ENCODE data around the gene C10orf90.

Gene C10orf90

GRCh38 chr10:126455036-126455765 lies 215.3 kb downstream of the C10orf90 start:
- Mint-ChIP-seq H3K27me3 (no peaks in the 10 kb centered on the region), H3K36me3 (no peaks in the 10 kb centered on the region), H3K4me1 (ENCODE audit: low read depth) (no peaks in the 10 kb centered on the region), H3K9me3 (ENCODE audit: low read depth) (no peaks in the 10 kb centered on the region), H3K27ac (no peak overlapping the region), H3K4me3 (no peak overlapping the region)

GRCh38 chr10:126454045-126454751 lies 216.3 kb downstream of the C10orf90 start:
- Mint-ChIP-seq H3K27me3 (no peaks in the 10 kb centered on the region), H3K27ac (no peak overlapping the region), H3K4me3 (no peak overlapping the region), H3K9me3 (ENCODE audit: low read depth) (no peaks in the 10 kb centered on the region), H3K4me1 (ENCODE audit: low read depth) (no peaks in the 10 kb centered on the region), H3K36me3 (no peaks in the 10 kb centered on the region)

- H3K27ac Mint-ChIP-seq: no peak overlapping the region
- H3K4me3 Mint-ChIP-seq: no peak overlapping the region
- H3K27me3 Mint-ChIP-seq: no peaks in the 10 kb centered on the region
- H3K36me3 Mint-ChIP-seq: no peaks in the 10 kb centered on the region
- H3K9me3 Mint-ChIP-seq (ENCODE audit: low read depth): no peaks in the 10 kb centered on the region
- no peaks in the 10 kb centered on the region for H3K4me1 Mint-ChIP-seq (ENCODE audit: low read depth)
Observed at GRCh38 chr10:126452245-126452644, 218.2 kb downstream of the C10orf90 start.

GRCh38 chr10:126448091-126448490 lies 222.4 kb downstream of the C10orf90 start:
- H3K9me3 Mint-ChIP-seq (ENCODE audit: low read depth): peaks cover 3% of the 10 kb centered on the region
- no peak overlapping the region for H3K27ac Mint-ChIP-seq
- H3K27me3 Mint-ChIP-seq: no peaks in the 10 kb centered on the region
- no peaks in the 10 kb centered on the region for H3K4me1 Mint-ChIP-seq (ENCODE audit: low read depth)
- no peak overlapping the region for H3K4me3 Mint-ChIP-seq
- H3K36me3 Mint-ChIP-seq: no peaks in the 10 kb centered on the region

GRCh38 chr10:126439942-126440341 lies 230.6 kb downstream of the C10orf90 start:
- peaks cover 3% of the 10 kb centered on the region for H3K27me3 Mint-ChIP-seq

GRCh38 chr10:126438407-126438783 lies 232.1 kb downstream of the C10orf90 start:
- Mint-ChIP-seq H3K4me1 (ENCODE audit: low read depth) (no peaks in the 10 kb centered on the region), H3K27me3 (peaks cover 3% of the 10 kb centered on the region), H3K36me3 (no peaks in the 10 kb centered on the region), H3K9me3 (ENCODE audit: low read depth) (peaks cover 7% of the 10 kb centered on the region), H3K4me3 (no peak overlapping the region), H3K27ac (no peak overlapping the region)

More at GRCh38 chr10:126439942-126440341, 230.6 kb downstream of the C10orf90 start:
- Mint-ChIP-seq H3K36me3 (no peaks in the 10 kb centered on the region), H3K4me3 (no peak overlapping the region), H3K4me1 (ENCODE audit: low read depth) (no peaks in the 10 kb centered on the region), H3K27ac (no peak overlapping the region), H3K9me3 (ENCODE audit: low read depth) (peaks cover 4% of the 10 kb centered on the region)

GRCh38 chr10:126437635-126438406 lies 232.7 kb downstream of the C10orf90 start:
- H3K27ac Mint-ChIP-seq: no peak overlapping the region
- no peak overlapping the region for H3K4me3 Mint-ChIP-seq
- H3K4me1 Mint-ChIP-seq (ENCODE audit: low read depth): no peaks in the 10 kb centered on the region
- H3K27me3 Mint-ChIP-seq: peaks cover 3% of the 10 kb centered on the region
- H3K36me3 Mint-ChIP-seq: no peaks in the 10 kb centered on the region
- H3K9me3 Mint-ChIP-seq (ENCODE audit: low read depth): peaks cover 2% of the 10 kb centered on the region

- Mint-ChIP-seq H3K4me3 (no peak overlapping the region), H3K9me3 (ENCODE audit: low read depth) (peaks cover 2% of the 10 kb centered on the region), H3K36me3 (no peaks in the 10 kb centered on the region), H3K4me1 (ENCODE audit: low read depth) (no peaks in the 10 kb centered on the region), H3K27me3 (peaks cover 3% of the 10 kb centered on the region), H3K27ac (no peak overlapping the region)
Observed at GRCh38 chr10:126434235-126434634, 236.3 kb downstream of the C10orf90 start.

GRCh38 chr10:126433351-126433750 lies 237.1 kb downstream of the C10orf90 start:
- peaks cover 3% of the 10 kb centered on the region for H3K27me3 Mint-ChIP-seq
- no peaks in the 10 kb centered on the region for H3K36me3 Mint-ChIP-seq
- no peak overlapping the region for H3K4me3 Mint-ChIP-seq
- peaks cover 2% of the 10 kb centered on the region for H3K9me3 Mint-ChIP-seq (ENCODE audit: low read depth)
- no peak overlapping the region for H3K27ac Mint-ChIP-seq
- no peaks in the 10 kb centered on the region for H3K4me1 Mint-ChIP-seq (ENCODE audit: low read depth)

- no peak overlapping the region for H3K4me3 Mint-ChIP-seq
- H3K36me3 Mint-ChIP-seq: no peaks in the 10 kb centered on the region
- H3K9me3 Mint-ChIP-seq (ENCODE audit: low read depth): peaks cover 2% of the 10 kb centered on the region
- H3K27me3 Mint-ChIP-seq: no peaks in the 10 kb centered on the region
- no peak overlapping the region for H3K27ac Mint-ChIP-seq
- H3K4me1 Mint-ChIP-seq (ENCODE audit: low read depth): no peaks in the 10 kb centered on the region
Observed at GRCh38 chr10:126432507-126432906, 238.0 kb downstream of the C10orf90 start.

GRCh38 chr10:126431816-126432215 lies 238.7 kb downstream of the C10orf90 start:
- Mint-ChIP-seq H3K4me1 (ENCODE audit: low read depth) (no peaks in the 10 kb centered on the region), H3K4me3 (no peak overlapping the region), H3K36me3 (no peaks in the 10 kb centered on the region), H3K27ac (no peak overlapping the region), H3K9me3 (ENCODE audit: low read depth) (peaks cover 2% of the 10 kb centered on the region), H3K27me3 (no peaks in the 10 kb centered on the region)

- no peak overlapping the region for H3K27ac Mint-ChIP-seq
Observed at GRCh38 chr10:126430512-126430911, 240.0 kb downstream of the C10orf90 start.

GRCh38 chr10:126429275-126429674 lies 241.2 kb downstream of the C10orf90 start:
- H3K9me3 Mint-ChIP-seq (ENCODE audit: low read depth): peaks cover 2% of the 10 kb centered on the region
- no peaks in the 10 kb centered on the region for H3K36me3 Mint-ChIP-seq
- peaks cover 2% of the 10 kb centered on the region for H3K4me1 Mint-ChIP-seq (ENCODE audit: low read depth)
- H3K4me3 Mint-ChIP-seq: no peak overlapping the region
- no peak overlapping the region for H3K27ac Mint-ChIP-seq
- peaks cover 2% of the 10 kb centered on the region for H3K27me3 Mint-ChIP-seq

More at GRCh38 chr10:126430512-126430911, 240.0 kb downstream of the C10orf90 start:
- H3K4me3 Mint-ChIP-seq: no peak overlapping the region
- H3K27me3 Mint-ChIP-seq: peaks cover 2% of the 10 kb centered on the region
- H3K4me1 Mint-ChIP-seq (ENCODE audit: low read depth): peaks cover 2% of the 10 kb centered on the region
- H3K9me3 Mint-ChIP-seq (ENCODE audit: low read depth): peaks cover 2% of the 10 kb centered on the region
- no peaks in the 10 kb centered on the region for H3K36me3 Mint-ChIP-seq

GRCh38 chr10:126425489-126426065 lies 244.9 kb downstream of the C10orf90 start:
- Mint-ChIP-seq H3K27ac (no peak overlapping the region), H3K9me3 (ENCODE audit: low read depth) (peaks cover 10% of the 10 kb centered on the region), H3K4me1 (ENCODE audit: low read depth) (peaks cover 2% of the 10 kb centered on the region), H3K36me3 (no peaks in the 10 kb centered on the region), H3K27me3 (peaks cover 2% of the 10 kb centered on the region), H3K4me3 (no peak overlapping the region)

- Mint-ChIP-seq H3K36me3 (no peaks in the 10 kb centered on the region), H3K4me3 (no peak overlapping the region), H3K4me1 (ENCODE audit: low read depth) (peaks cover 2% of the 10 kb centered on the region), H3K27me3 (peaks cover 2% of the 10 kb centered on the region), H3K27ac (no peak overlapping the region), H3K9me3 (ENCODE audit: low read depth) (peaks cover 10% of the 10 kb centered on the region)
Observed at GRCh38 chr10:126425032-126425431, 245.5 kb downstream of the C10orf90 start.

Data from activated naive CD8-positive, alpha-beta T cell (primary cell).